Mammary epithelial cell (primary cell): ENCODE data around the gene CCND3.

ENCODE experiments used
- CTCF ChIP-seq, 2 donors: IDR thresholded peaks in 1 of 2; conservative IDR thresholded peaks in 1 of 2; 2 replicates each; pipeline ENCODE4 v1.5.1; 2011 to 2012; ENCODE audit warnings: inconsistent platforms in 2 of 2, low read length in 2 of 2, mild to moderate bottlenecking in 2 of 2, control low read depth in 1 of 2, low read depth in 1 of 2; ENCODE audit not compliant: insufficient read depth in 1 of 2; ENCODE audit errors: extremely low read depth in 1 of 2
- EZH2 ChIP-seq: IDR thresholded peaks from 2 replicates; pipeline ENCODE4 v1.6.1; 2012; ENCODE audit warnings: low read length, inconsistent platforms, borderline replicate concordance

- TF ChIP-seq CTCF (conservative IDR thresholded peaks at IDR 0.05 in 1 of 2, IDR thresholded peaks at IDR 0.05 in 1 of 2; ENCODE audit: extremely low read depth in 1 of 2, insufficient read depth in 1 of 2, low read depth in 1 of 2, low read length in 2 of 2) (no peak), EZH2 (no peak)
These were observed 26.0 kb upstream of the CCND3 start for GRCh38 chr6:41967312-41968287.
